Right atrium auricular region (tissue), 2 donors: Measurements from ENCODE around the gene CACNA1H. TPM values are rescaled to one million over a fixed set of nuclear protein-coding genes. Genes with fewer than 3 reads are reported as not detected.

Experiments
- DNase-seq: peaks from one replicate; pipeline ENCODE4 v3.0.0-alpha.2; 2019; ENCODE audit warnings: low spot score
- H3K27ac ChIP-seq, 2 donors: fragments of 200-600 bp; sonication (generic); 1 replicate in 1 of 2; 2 replicates in 1 of 2; pipeline ENCODE4 v1.5.1; 2016 to 2019
- H3K27me3 ChIP-seq, 2 donors: fragments of 200-600 bp; sonication (generic); one replicate each; pipeline versions ENCODE4 v1.5.1 to v1.6.0; 2017 to 2019
- H3K36me3 ChIP-seq: fragments of 200-600 bp; sonication (generic); one replicate; pipeline ENCODE4 v1.5.1; 2016
- H3K4me1 ChIP-seq, 2 donors: fragments of 200-600 bp; sonication (generic); one replicate each; pipeline versions ENCODE4 v1.5.1 to v1.6.0; 2017 to 2019
- H3K4me3 ChIP-seq, 2 donors: fragments of 200-600 bp; sonication (generic); 1 replicate in 1 of 2; 2 replicates in 1 of 2; pipeline ENCODE4 v1.5.1; 2017 to 2019; ENCODE audit warnings: mild to moderate bottlenecking in 1 of 2, moderate library complexity in 1 of 2
- H3K9me3 ChIP-seq, 2 donors: fragments of 200-600 bp; sonication (generic); one replicate each; pipeline ENCODE4 v1.5.1; 2019
- total RNA-seq, 2 donors: library from RNA; depleted of rRNA; stranded (reverse); fragments of >200 nt; gene quantifications; one replicate each; pipeline ENCODE4 v1.1.0, GENCODE V29; 2016
- TF ChIP-seq, protein P1 (sequence below), 2 donors: fragments of 200-600 bp; sonication (generic); IDR thresholded peaks; one replicate each; pipeline ENCODE4 v1.5.1; 2019; ENCODE audit warnings: antibody characterized with exemption in 2 of 2

Gene CACNA1H
- total RNA-seq, 2 donors from 2014 or later: 7.0 to 9.4 TPM

DNA sequence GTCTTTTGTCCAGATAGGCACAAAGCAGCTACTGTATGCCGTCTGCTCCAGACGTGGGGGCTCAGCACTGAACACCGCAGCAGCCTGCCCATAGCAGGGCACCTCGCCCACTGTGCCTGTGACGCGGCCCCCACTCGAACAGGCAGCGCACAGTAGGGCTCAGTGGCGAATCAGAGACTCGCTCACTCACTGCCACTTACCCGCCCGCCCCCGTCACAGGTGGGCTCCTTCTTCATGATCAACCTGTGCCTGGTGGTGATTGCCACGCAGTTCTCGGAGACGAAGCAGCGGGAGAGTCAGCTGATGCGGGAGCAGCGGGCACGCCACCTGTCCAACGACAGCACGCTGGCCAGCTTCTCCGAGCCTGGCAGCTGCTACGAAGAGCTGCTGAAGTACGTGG is 48.5 kb downstream of the CACNA1H start:
- no peak for DNase-seq
- no peaks in the 10 kb centered on the region for H3K4me1 ChIP-seq

DNA sequence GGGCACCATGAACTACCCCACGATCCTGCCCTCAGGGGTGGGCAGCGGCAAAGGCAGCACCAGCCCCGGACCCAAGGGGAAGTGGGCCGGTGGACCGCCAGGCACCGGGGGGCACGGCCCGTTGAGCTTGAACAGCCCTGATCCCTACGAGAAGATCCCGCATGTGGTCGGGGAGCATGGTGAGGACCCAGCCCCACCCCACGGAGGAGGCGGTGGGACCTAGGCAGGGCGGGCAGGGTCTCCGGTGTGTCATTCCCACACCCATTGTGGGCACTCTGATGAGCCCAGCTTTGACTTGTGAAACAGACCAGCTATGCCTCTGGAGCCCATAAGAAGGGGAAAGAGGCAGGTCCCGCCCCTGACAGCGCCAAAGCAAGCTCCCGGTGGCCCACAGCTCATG is 49.4 kb downstream of the CACNA1H start:
- no peak overlapping the region for H3K4me3 ChIP-seq
- DNase-seq: no peak
- H3K27ac ChIP-seq: no peak overlapping the region
- no peaks in the 10 kb centered on the region for H3K4me1 ChIP-seq
- TF ChIP-seq, protein P1, sequence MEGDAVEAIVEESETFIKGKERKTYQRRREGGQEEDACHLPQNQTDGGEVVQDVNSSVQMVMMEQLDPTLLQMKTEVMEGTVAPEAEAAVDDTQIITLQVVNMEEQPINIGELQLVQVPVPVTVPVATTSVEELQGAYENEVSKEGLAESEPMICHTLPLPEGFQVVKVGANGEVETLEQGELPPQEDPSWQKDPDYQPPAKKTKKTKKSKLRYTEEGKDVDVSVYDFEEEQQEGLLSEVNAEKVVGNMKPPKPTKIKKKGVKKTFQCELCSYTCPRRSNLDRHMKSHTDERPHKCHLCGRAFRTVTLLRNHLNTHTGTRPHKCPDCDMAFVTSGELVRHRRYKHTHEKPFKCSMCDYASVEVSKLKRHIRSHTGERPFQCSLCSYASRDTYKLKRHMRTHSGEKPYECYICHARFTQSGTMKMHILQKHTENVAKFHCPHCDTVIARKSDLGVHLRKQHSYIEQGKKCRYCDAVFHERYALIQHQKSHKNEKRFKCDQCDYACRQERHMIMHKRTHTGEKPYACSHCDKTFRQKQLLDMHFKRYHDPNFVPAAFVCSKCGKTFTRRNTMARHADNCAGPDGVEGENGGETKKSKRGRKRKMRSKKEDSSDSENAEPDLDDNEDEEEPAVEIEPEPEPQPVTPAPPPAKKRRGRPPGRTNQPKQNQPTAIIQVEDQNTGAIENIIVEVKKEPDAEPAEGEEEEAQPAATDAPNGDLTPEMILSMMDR (IDR thresholded peaks at IDR 0.05): no peak
- H3K9me3 ChIP-seq: no peaks in the 10 kb centered on the region
- H3K27me3 ChIP-seq: no peaks in the 10 kb centered on the region
- no peaks in the 10 kb centered on the region for H3K36me3 ChIP-seq

More for the DNA sequence above, 48.5 kb downstream of the CACNA1H start:
- no peaks in the 10 kb centered on the region for H3K27me3 ChIP-seq
- H3K36me3 ChIP-seq: no peaks in the 10 kb centered on the region
- TF ChIP-seq, protein P1 (IDR thresholded peaks at IDR 0.05): no peak
- no peaks in the 10 kb centered on the region for H3K9me3 ChIP-seq
- H3K27ac ChIP-seq: no peak overlapping the region
- H3K4me3 ChIP-seq: no peak overlapping the region

DNA sequence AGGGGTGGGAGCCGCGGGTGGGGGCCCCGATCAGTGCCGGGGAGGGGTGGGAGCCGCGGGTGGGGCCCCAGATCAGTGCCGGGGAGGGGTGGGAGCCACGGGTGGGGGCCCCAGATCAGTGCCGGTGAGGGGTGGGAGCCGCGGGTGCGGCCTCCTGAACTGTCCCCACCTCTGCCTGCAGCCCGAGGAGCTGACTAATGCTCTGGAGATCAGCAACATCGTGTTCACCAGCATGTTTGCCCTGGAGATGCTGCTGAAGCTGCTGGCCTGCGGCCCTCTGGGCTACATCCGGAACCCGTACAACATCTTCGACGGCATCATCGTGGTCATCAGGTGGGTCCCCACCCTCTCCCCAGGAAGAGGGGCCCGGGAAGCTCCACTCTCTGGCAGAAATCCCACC is 52.0 kb downstream of the CACNA1H start:
- H3K9me3 ChIP-seq: no peaks in the 10 kb centered on the region
- H3K36me3 ChIP-seq: no peaks in the 10 kb centered on the region
- H3K4me1 ChIP-seq: no peaks in the 10 kb centered on the region
- H3K27me3 ChIP-seq: no peaks in the 10 kb centered on the region
- no peak overlapping the region for H3K27ac ChIP-seq
- DNase-seq: no peak
- no peak overlapping the region for H3K4me3 ChIP-seq
- TF ChIP-seq, protein P1 (IDR thresholded peaks at IDR 0.05): no peak

DNA sequence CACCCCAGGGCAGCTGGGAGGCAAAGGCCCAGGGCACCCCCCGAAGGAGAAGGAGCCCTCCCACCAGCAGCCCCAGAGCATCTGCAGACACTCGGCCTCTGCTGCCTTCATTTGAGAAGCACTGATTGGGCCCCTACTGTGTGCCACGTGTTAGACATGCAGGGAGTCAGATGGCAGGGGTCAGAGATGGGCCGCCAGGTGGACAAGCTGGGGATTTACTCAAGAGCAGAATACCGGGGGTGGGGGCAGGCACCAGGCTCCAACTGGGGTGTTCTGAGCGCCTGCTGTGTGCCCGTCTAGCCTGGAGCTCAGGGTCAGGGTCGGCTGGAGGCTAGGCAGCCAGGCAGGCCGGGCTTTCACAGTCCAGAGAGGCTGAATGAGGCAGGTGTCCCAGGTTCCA is 53.4 kb downstream of the CACNA1H start:
- Histone ChIP-seq H3K27ac (no peak overlapping the region), H3K4me1 (no peaks in the 10 kb centered on the region), H3K9me3 (no peaks in the 10 kb centered on the region), H3K4me3 (no peak overlapping the region), H3K36me3 (no peaks in the 10 kb centered on the region), H3K27me3 (no peaks in the 10 kb centered on the region)
- no peak for DNase-seq
- TF ChIP-seq, protein P1 (IDR thresholded peaks at IDR 0.05): no peak

- Histone ChIP-seq H3K4me1 (no peaks in the 10 kb centered on the region), H3K9me3 (no peaks in the 10 kb centered on the region), H3K27me3 (no peaks in the 10 kb centered on the region), H3K27ac (no peak overlapping the region), H3K4me3 (no peak overlapping the region), H3K36me3 (no peaks in the 10 kb centered on the region)
- TF ChIP-seq, protein P1 (IDR thresholded peaks at IDR 0.05): no peak
- DNase-seq: no peak
Observed at GRCh38 chr16:1206786-1207185, 53.9 kb downstream of the CACNA1H start.

DNA sequence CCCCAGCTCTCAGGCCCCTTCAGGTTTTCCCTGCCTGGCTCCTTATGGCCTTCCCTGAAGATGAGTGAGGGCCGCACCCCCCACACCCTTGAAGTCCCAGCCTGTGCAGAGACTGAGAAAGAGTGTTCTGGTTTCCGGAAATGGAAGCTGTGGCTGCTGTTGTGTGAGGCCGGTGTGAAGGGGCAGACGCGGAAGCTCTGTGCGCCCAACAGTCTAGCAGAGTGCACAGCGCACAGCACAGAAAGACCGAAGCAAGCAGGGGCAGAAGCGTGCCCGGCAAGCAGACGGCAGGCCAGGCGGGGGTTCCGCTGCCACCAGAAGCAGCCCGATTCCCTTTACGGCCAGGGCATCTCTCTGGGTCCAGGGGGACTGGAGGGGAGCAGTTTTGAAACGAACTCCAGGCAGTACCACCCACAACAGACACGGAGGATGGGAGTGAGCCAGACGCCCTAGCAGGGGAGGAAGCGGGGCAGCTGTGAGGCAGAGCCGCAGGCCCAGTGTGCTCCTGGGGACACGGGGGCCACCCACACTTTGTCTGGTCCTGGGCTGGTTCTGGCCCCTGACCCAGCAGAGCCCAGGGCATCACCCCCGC is 55.4 kb downstream of the CACNA1H start:
- TF ChIP-seq, protein P1 (IDR thresholded peaks at IDR 0.05): no peak
- Histone ChIP-seq H3K9me3 (no peaks in the 10 kb centered on the region), H3K36me3 (no peaks in the 10 kb centered on the region), H3K4me3 (no peak overlapping the region), H3K4me1 (no peaks in the 10 kb centered on the region), H3K27ac (no peak overlapping the region), H3K27me3 (no peaks in the 10 kb centered on the region)
- DNase-seq: no peak
